Renal pelvis (tissue), 4 donors: ENCODE results near the gene CD99. TPM values are rescaled to one million over a fixed set of nuclear protein-coding genes. Genes with fewer than 3 reads are reported as not detected.
"Not testable (repeated sequence)": the region's sequence is repeated elsewhere in the genome, so short reads cannot be mapped to it uniquely, and the experiment has no call there.

ENCODE experiments used
- DNase-seq: peaks from one replicate; pipeline ENCODE4 v3.0.0-alpha.2; 2013
- polyA plus RNA-seq, 3 donors: library from polyadenylated mRNA; unstranded; fragments of 120-200 nt; gene quantifications; one replicate each; pipeline ENCODE4 v1.2.1, GENCODE V29; 2013; ENCODE audit not compliant: insufficient read length in 3 of 3

CD99 gene
- polyA plus RNA-seq, 3 donors: 130 to 209 (median 193) TPM

DNA sequence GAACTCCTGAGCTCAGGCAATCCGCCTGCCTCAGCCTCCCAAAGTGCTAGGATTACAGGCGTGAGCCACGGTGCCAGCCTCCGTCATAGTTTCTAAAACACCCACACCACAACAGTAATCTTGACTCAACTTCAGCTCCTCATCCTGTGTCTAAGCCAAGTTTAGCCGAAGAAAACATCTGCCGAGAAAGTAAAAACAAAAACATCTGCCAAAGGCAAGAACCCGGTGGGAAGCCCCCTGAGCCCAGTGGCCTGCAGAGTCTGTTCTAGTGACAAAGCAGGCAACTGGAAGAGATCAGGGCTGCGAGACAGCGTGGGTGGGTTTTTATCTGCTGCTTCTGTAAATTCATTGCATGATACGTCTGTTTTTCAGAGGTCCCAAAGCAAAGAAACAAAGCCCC is 26.6 kb upstream of the CD99 start:
- DNase-seq: peak; percentile 46

DNA sequence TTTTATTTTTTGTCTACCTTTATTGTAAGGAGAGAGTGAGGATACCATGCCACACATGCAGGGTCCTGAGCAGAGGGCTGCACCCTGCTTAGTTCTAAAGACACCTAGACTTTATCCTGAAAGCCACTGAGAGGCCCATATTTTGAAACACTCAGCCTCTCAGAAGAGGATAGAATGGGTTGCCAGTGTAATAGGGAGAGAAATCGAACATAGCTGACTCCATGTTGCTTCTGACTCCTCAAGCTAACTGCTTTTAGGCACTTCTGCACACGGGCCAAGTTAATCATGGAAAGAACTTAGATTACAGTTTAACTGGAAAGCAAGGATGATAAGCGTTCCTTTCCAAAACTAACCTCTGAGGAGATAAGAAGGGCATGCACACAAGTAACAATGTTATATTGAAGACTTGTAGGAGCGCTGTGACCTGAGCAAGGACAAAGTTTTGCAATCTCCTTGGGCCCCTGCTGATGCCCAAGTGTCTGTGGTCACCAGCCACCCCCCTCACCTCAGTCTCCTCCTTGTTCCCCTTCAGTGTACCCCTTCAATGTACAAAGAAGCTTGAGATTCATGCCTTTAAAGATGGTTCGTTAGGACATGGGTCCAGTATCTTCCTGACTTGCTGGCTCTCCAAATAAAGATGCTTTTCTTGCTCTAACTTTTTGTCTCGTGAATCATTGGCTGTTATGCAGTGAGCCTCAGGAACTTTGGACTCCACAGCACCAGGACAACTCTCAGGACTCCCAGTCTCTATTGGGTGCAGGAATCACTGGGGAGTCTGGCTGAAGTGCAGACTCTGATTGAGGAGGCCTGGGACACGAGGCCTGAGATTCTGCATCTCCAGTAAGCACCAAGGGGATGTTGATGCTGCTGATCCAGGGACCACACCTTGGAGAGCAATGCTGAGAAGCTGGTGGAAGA is 25.4 kb upstream of the CD99 start:
- no peak for DNase-seq

DNA sequence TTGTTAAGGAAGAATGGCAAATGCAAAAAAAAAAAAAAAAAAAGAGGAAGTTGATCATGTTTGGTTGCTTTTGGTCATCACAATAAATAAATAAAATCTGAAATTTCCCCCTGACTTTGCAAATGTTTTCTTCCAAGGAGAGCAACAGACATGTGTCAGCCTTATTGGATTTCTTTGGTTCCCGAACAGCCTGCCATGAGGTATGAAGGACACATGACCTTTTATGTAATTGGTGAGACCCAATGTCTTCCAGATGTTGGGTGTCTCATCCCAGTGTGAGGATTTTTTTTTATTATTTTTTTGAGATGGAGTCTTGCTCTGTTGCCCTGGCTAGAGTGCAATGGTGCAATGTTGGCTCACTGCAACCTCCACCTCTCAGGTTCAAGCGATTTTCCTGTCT is 24.6 kb upstream of the CD99 start:
- no peak for DNase-seq

DNA sequence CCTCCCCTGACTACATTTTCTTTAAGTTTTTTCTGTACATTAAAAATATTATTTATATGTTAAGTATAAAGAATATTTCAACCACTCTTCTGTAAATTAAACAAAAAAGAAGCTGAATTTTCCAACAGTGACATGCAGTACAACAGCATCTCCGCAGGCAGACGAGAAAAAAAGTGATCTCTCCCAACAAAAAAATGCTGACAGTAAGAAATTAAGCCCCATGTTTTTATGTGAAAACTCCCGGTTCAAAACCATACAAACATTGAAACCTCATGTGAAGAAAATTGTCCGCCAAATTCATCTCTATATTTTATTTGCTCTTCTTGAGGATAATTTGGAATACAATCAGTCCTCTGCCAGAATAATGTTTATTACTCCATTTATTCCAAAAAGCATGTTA is 20.1 kb upstream of the CD99 start:
- no peak for DNase-seq

DNA sequence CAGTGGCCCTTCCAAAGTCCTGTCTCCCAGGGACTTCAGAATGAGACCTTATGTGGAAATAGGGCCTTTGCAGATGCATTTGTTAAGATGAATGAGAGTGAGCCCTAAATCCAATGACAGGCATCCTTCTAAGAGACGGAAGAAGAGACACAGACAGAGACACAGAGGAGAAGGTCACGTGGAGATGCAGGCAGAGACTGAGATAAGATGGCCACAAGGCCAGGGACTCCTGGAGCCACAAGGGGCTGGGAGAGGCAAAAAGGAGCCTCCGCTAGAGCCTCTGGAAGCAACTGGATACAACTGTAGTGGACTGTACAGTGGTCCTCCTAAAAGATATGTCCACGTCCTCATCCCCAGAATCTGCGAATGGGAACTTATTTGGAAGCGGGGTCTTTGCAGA is 19.0 kb upstream of the CD99 start:
- DNase-seq: no peak

DNA sequence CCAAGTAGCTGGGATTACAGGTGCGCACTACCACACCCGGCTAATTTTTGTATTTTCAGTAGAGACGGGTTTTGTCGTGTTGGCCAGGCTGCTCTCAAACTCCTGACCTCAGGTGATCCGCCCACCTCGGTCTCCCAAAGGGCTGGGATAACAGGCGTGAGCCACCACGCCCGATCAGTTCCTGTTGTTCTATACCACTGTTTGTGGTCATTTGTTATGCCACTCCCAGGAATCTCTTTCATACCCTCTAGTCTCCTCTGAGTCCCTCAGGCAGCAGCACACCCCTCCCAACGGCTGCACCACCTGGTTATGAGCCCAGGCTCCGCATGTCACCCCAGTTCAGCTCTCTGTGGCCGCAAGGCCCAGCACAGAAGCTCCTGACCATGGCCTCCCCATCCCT is 17.5 kb upstream of the CD99 start:
- DNase-seq: no peak

DNA sequence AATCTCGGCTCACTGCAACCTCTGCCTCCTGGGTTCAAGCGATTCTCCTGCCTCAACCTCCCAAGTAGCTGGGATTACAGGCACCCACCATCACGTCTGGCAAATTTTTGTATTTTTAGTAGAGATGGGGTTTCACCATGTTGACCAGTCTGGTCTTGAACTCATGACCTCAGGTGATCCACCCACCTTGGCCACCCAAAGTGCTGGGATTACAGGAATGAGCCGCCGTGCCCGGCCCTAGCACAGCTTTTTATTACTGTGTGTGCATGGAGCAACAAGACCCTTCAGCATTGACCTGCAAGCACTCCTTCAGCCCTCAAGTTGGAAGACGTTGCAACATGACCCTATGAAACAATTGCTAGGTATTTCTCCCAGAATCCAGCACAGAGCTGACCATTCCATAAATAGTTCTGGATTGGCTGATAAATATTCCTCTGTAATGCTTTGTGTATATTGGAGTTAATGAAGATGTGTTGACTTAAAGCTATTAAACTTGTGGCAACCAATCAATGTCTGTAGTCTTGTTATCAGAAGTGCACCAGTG is 15.4 kb upstream of the CD99 start:
- not testable (repeated sequence) for DNase-seq

DNA sequence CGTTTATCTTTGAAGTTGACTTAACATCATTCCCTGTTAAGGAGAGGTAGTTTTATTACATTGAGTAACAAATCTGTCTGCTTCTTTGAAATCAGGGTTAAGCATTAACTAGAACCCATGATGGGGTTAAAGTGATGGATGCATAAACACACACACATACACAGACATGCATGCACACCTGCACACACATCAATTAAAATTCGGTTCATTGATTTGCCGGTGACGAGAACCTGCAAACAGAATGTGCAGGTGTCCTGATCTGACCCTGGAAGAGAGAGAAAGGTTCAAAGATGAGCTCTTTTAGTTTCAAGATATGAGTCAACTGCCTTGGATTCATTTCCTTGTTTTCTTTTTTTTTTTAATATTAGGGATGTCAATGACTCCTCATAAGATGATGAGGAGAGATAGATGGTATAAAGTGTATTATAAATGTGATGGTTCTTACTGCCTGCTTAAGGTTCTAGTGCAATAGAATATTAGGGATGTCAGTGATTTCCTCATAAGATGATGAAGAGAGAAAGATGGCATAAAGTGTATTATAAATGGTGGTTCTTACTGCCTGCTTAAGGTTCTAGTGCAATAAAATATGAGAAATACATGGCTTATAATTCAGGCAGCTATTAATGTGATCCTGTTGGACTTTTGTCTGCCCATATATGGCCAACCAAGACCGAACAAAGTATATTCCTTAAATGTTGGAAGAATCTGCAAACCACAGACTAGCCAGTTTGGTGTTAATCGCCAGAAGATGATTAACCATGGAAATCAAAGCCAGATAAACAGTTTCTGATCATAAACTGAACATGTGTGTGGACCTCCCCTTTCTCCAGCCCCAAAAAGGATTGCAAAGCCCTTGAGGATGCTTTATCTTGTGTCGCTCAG is 14.1 kb upstream of the CD99 start:
- DNase-seq: no peak

DNA sequence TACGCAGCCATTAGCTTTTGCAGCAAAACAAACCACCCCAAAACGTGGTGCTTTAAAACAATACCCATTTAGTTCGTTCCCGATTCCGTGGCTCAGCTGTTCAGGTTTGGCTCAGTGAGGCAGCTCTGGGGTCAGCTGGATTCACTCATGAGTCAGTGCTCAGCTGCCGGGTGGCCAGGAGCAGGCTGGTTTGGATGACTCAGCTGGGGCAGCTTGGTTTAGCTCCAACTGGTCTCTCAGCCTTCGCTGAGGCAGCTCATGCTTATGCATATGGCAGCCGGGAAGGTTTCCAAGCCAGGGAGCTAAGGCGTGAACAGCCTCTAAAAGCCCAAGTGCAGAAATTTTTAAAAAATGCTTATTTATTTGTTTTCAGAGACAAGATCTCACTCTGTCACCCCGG is 13.3 kb upstream of the CD99 start:
- DNase-seq: no peak

DNA sequence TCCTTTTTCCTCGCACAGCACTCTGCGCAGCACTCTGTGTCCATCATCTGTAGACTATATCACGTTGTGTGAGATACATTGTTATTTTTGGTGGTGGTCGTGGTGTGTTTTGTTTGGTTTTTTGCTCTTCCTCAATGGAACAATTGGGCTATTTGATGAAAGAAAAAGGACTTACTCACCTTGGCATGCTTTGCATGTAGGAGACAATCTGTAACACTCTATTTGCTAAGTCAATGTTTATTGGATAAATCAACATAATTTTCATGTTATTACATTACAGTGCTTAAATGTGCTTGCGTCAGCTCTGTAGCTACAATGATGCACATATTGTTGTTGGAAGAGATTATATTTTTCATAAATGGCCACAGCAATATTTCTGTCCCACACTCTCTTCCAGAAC is 12.5 kb upstream of the CD99 start:
- DNase-seq: no peak

DNA sequence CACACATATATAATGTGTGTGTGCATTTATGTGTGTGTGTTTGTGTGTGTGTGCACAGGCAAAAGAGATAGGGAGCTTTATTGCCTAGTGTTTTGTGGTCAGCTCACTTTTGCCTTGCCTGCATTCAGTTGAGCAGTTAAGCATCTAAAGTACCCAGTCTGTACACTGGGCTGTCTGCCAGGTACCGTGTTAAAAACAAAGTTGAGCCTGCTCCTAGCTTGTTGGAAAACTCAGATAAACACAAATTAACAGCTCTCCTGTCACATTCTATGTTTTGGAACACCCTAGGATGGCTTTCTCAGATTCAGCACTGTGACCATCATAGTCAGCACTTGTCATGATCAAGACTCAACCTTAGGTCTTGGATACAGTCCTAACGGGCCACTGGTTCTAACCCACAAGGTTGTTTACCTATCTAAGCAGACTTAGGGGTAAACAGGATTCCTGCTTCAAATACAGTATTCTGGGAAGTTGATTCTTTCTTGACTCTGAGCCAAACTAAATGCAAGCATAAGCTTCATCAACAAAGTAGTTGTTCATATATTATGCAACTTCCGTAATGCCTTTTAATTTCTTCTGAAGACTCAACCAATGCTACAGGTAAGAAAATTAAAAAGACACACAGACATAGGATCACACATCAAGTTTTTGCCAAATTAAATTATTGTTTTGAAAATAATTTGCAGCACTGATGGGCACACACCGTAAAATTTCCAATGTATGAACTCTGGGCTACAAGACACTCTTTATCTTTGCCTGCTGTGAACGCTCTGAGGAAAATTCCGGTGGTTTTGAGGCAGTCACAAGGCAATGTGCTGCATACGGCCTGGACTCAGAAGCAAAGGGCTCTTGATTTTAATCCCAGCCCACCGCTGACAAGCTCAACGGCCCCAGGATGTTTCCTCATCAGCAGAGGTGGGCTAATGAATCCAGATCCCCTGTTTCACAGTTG is 11.3 kb upstream of the CD99 start:
- DNase-seq: no peak

DNA sequence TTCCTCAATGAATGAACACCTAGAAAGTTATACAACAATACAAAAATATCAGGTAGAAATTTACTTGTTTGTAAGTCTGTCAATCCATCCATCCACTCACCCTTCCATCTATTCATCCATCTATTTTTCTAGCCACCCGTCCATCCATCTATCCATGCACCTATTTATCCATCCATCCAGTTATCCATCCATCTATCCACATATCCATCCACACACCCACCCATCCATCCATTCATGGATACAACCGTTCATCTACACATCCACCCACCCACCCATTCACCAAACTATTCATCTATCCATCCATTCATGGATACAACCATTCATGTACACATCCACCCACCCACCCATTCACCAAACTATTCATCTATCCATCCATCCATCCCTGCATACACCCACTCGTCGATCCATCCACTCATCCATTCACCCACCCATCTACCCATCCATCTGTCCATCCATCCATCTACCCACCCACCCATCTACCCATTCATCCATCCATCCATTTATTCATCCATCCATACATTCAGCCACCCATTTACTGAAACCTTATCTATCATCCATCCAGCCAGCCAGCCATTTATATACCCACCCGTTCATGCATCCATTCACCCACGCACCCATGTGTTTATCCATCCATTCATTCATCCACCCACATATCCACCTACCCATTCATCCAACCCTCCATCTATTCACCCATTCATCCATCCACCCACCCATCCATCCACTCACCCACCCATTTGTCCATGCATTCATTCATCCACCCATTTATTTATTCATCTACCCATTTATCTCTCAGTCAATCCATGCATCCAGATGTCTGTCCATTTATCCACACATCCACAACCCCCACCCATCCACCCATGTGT is 10.4 kb upstream of the CD99 start:
- no peak for DNase-seq

DNA sequence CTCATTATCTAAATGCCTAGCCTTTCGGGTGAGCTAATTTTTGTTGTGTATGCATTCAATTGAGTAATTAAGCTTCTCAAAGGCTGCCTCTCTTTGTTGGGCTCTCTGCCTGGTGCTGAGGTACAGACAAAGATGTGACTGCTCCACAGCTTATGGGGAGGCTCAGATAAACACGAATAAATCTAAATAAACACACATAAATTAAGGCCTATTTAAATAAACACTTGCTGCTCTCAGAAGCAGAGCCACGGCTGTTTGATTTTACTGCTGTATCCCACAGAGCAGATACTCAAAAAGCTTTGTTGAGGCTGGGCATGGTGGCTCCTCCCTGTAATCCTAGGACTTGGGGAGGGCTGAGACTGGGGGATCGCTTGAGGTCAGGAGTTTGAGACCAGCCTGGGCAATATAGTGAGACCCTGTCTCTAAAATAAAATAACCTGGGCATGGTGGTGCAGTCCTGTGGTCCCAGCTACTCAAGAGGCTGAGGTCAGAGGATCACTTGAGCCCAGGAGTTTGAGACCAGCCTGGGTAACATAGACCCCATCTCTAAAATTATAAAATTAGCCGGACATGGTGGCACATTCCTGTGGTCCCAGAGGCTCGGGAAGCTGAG is 8.4 kb upstream of the CD99 start:
- DNase-seq: no peak

DNA sequence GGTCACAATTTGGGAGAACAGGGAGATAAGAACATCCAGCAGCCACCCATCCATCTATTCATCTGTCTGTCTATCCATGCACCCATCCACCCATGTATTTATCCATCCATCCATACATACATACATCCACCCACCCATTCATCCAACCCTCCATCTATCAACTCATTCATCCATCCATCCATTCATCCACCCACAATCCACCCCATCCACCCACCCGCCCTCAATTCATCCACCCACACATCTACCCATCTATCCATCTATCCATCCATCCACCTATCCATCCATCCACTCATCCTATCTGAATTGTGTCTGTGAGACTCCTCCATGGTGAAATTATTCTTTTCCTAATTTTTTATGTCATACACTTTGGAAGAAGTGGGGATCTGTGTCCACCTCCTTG is 6.8 kb upstream of the CD99 start:
- DNase-seq: no peak

DNA sequence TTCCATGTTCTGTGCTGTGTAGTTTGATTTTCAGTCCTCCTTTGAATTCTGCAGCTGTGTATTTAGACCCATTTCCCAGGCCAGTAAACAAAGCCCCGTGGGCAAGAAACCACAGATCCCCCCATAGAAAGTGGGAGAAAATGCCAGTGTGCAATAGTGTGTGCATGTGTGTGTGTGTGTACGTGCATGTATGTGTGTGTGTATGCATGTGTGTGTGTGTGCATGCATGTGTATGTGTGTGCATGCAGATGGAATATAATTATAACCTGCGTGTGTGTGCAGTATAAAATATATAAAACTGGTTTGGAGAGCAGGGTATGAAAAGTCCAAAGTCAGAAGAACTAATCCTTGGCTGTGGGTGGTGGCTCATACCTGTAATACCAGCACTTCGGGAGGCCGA is 5.2 kb upstream of the CD99 start:
- DNase-seq: no peak

DNA sequence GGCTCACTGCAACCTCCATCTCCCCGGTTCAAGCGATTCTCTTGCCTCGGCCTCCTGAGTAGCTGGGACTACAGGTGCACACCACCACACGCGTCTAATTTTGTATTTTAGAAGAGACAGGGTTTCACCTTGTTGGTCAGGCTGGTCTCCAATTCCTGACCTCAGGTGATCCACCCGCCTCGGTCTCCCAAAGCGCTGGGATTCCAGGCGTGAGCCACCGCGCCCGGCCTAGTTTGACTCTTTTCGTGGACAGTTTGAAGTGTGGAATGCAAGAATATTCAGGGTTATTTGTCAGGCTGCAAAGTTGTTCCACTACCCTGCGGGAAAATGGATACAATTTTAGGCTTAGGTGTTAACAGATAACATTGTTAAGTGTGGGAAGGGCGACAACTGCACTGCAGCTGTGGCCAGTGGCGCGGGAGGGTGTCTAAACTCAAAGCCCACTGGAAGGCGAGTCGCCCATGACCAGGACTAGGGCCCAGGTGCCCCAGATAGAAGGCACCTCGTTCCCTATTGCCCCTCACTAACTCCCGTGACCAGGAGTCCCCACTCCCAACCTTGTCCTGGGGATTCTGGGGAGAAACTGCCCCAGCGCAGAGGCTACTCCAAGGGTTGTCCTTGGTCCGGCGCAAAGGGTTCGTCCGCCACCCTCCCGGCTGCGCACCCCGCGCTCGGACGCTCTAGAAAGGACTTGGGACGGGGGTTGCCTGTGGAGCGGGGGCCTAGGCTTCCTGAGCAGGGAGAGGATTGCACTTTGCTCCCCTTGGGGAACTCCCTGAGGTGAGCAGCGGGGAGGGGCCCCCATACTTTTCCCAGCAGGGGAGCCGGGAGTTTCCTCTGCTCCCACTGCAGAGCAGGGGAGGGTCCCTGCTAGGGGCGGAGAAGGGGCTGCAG is 1.1 kb upstream of the CD99 start:
- DNase-seq: no peak

DNA sequence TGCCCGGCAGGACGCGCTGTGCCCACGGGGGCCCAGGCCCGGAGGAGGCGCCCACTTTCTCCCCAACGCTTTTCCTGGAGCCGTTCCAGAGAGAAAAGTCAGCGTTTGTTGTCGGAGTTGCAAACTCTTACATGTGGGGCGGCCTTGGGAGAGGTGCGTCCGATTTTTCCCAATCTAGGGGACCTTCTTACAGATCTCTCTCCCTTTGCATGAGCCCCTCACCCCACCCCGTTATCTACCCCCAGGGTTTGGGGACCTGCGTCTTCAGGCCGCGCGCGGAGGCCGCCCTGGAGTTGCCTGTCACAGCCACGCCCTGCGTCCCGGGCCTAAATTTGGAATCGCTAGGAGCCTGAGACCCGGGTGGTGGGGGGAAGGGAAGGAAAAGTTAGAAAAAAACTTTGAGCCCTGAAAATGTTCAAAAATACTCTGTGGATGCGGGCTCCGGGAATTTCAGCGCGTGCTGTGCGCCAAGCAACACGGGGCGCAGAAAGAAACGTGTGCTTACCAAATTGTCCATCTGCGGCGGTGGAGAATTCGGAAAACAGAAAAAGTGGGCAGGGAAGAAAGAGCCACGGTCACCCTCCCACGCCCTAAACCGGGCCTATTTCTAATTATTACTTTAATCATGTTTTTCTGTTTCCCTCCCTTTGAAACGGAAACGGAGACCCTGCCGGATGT is 587 bp downstream of the CD99 start:
- DNase-seq: no peak
